Heart left ventricle (tissue), 13 donors: ENCODE results near the gene CUL5.

ENCODE experiments used
- POLR2A ChIP-seq, 2 donors: fragments of 450-650 bp; IDR thresholded peaks; one replicate each; pipeline ENCODE4 v1.6.1; 2017; ENCODE audit warnings: antibody characterized with exemption in 2 of 2, mild to moderate bottlenecking in 2 of 2, moderate library complexity in 2 of 2
- TF ChIP-seq, protein P1 (sequence below), 12 donors: fragments of 200-600 bp; sonication (generic) in 4 of 12; IDR thresholded peaks; one replicate each; pipeline versions ENCODE4 v1.5.0 to v1.8.0; 2018 to 2022; ENCODE audit warnings: antibody characterized with exemption in 12 of 12, mild to moderate bottlenecking in 5 of 12
- donor health status: ischemic (EF 13 %, LVEDD 7.1; RV severe dilation, severe dysfunction).
- donor health status: DM: no; HTN: yes; CAD: no.
- donor health status: DM: no; HTN: no; CAD: no.
- donor health status: ischemic (EF 25% LVEDD 6.9; RV normal size, moderate dysfunction).
- donor health status: ischemic (EF 25% LVEDD 5.7; RV mildly dilated, moderate dysfunction).
- donor health status: ischemic (EF 35%, LVEDD 5.7; RV mildly dilated, moderate dysfunction).
- donor health status: nonischemic (EF 11% LVEDD 7.7; RV severe dilation, severe dysfunction).
- donor health status: DM: yes; HTN: yes; CAD: no.
- donor health status: PGD.
- donor health status: ischemic (EF 29% LVEDD 5.4; RV normal size, mild dysfunction).
- donor health status: nonischemic (EF 23%, LVEDD 6.1; RV moderate dilation, normal function).

DNA sequence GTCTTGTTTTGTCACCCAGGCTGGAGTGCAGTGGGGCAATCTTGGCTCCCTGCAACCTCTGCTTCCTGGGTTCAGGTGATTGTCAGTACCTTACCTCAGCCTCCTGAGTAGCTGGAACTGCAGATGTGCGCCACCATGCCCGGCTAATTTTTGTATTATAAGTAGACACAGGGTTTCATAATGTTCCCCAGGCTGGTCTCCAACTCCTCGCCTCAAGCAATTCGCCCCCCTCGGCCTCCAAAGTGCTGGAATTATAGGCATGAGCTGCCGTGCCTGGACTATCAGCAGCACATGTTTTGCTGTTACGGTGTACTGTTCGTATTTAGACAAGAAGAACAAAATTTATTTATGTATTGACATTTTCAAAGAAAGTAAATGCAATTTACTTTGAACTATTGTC, 45.6 kb upstream of the CUL5 start:
- no peak for TF ChIP-seq POLR2A (IDR thresholded peaks at IDR 0.05)
- TF ChIP-seq, protein P1, sequence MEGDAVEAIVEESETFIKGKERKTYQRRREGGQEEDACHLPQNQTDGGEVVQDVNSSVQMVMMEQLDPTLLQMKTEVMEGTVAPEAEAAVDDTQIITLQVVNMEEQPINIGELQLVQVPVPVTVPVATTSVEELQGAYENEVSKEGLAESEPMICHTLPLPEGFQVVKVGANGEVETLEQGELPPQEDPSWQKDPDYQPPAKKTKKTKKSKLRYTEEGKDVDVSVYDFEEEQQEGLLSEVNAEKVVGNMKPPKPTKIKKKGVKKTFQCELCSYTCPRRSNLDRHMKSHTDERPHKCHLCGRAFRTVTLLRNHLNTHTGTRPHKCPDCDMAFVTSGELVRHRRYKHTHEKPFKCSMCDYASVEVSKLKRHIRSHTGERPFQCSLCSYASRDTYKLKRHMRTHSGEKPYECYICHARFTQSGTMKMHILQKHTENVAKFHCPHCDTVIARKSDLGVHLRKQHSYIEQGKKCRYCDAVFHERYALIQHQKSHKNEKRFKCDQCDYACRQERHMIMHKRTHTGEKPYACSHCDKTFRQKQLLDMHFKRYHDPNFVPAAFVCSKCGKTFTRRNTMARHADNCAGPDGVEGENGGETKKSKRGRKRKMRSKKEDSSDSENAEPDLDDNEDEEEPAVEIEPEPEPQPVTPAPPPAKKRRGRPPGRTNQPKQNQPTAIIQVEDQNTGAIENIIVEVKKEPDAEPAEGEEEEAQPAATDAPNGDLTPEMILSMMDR (IDR thresholded peaks at IDR 0.05), result no peak
